PFSK-1 (cell line): Measurements from ENCODE around the gene TTPAL.

Experiments
- FOXP2 ChIP-seq: optimal IDR thresholded peaks from 2 replicates; pipeline ENCODE3; 2011; ENCODE audit warnings: borderline replicate concordance, control low read depth, inconsistent platforms; ENCODE audit not compliant: insufficient read depth; ENCODE audit errors: extremely low read length, extremely low read depth
- POLR2AphosphoS5 ChIP-seq: IDR thresholded peaks from 2 replicates; pipeline ENCODE4 v1.6.1; 2012; ENCODE audit warnings: low read depth, mild to moderate bottlenecking, control low read depth, low read length, moderate library complexity
- REST ChIP-seq, 2 experiments: IDR thresholded peaks; 2 replicates each; pipeline versions ENCODE4 v1.6.1 to v1.8.0; 2011 to 2012; ENCODE audit warnings: low read depth in 2 of 2, low read length in 2 of 2, control low read depth in 1 of 2, inconsistent platforms in 1 of 2, mild to moderate bottlenecking in 1 of 2, moderate library complexity in 1 of 2; ENCODE audit not compliant: insufficient read depth in 1 of 2
- SIN3A ChIP-seq: IDR thresholded peaks from 2 replicates; pipeline ENCODE4 v1.6.1; 2012; ENCODE audit warnings: mild to moderate bottlenecking, low read length, moderate library complexity, borderline replicate concordance; ENCODE audit not compliant: insufficient read depth
- TAF1 ChIP-seq: IDR thresholded peaks from 2 replicates; pipeline ENCODE4 v1.6.1; 2012; ENCODE audit warnings: low read length, control low read depth, borderline replicate concordance; ENCODE audit not compliant: insufficient read depth

Gene TTPAL

GRCh38 chr20:44517454-44517853, 41.8 kb downstream of the TTPAL start:
- no peak for TF ChIP-seq SIN3A
- TF ChIP-seq POLR2AphosphoS5 = no peak
- TF ChIP-seq FOXP2 = no peak
- no peak for TF ChIP-seq REST (IDR thresholded peaks at IDR 0.05; ENCODE audit: insufficient read depth in 1 of 2, low read depth in 2 of 2, low read length in 2 of 2)
- no peak for TF ChIP-seq TAF1

GRCh38 chr20:44518248-44518647, 42.6 kb downstream of the TTPAL start:
- TF ChIP-seq SIN3A (no peak), TAF1 (no peak), REST (IDR thresholded peaks at IDR 0.05; ENCODE audit: insufficient read depth in 1 of 2, low read depth in 2 of 2, low read length in 2 of 2) (no peak), POLR2AphosphoS5 (no peak), FOXP2 (no peak)

GRCh38 chr20:44520881-44521280, 45.2 kb downstream of the TTPAL start:
- no peak for TF ChIP-seq SIN3A

GRCh38 chr20:44521484-44522481, 46.1 kb downstream of the TTPAL start, which contains the start of gene SERINC3:
TSS of gene SERINC3 (minus strand) at chr20:44522070. CDS start at chr20:44521951, 119 bp downstream.
- TF ChIP-seq FOXP2 = peak; percentile 86
- peak; percentile 71; the same call in 1 of the 2 replicates for TF ChIP-seq TAF1
- peak; percentile 81 for TF ChIP-seq POLR2AphosphoS5
- no peak for TF ChIP-seq SIN3A
- TF ChIP-seq REST (IDR thresholded peaks at IDR 0.05; ENCODE audit: insufficient read depth in 1 of 2, low read depth in 2 of 2, low read length in 2 of 2) = no peak

GRCh38 chr20:44522841-44523240, 47.2 kb downstream of the TTPAL start:
- no peak for TF ChIP-seq FOXP2

GRCh38 chr20:44523746-44524145, 48.1 kb downstream of the TTPAL start:
- TF ChIP-seq POLR2AphosphoS5 (no peak), SIN3A (no peak), FOXP2 (no peak), REST (IDR thresholded peaks at IDR 0.05; ENCODE audit: insufficient read depth in 1 of 2, low read depth in 2 of 2, low read length in 2 of 2) (no peak), TAF1 (no peak)
